Immature natural killer cell (primary cell): ENCODE data around the gene LCOR. TPM values are rescaled to one million over a fixed set of nuclear protein-coding genes. Genes with fewer than 3 reads are reported as not detected.

Experiments
- DNase-seq, 3 donors: peaks; one replicate each; pipeline ENCODE4 v3.0.0; 2022; ENCODE audit warnings: mixed read lengths in 1 of 3
- H3K27ac Mint-ChIP-seq, 6 donors: one replicate each; pipeline ENCODE4 v1.8.0; 2020; ENCODE audit warnings: mixed read lengths in 6 of 6, mild to moderate bottlenecking in 5 of 6, inconsistent platforms in 4 of 6, moderate library complexity in 3 of 6
- H3K27me3 Mint-ChIP-seq, 3 donors: one replicate each; pipeline ENCODE4 v1.8.0; 2020 to 2021; ENCODE audit warnings: low read depth in 3 of 3, mild to moderate bottlenecking in 3 of 3, mixed read lengths in 3 of 3, moderate library complexity in 3 of 3, inconsistent platforms in 1 of 3
- H3K36me3 Mint-ChIP-seq, 3 donors: one replicate each; pipeline ENCODE4 v1.8.0; 2020; ENCODE audit warnings: mixed read lengths in 3 of 3, inconsistent platforms in 2 of 3, mild to moderate bottlenecking in 2 of 3
- H3K4me1 Mint-ChIP-seq, 2 donors: one replicate each; pipeline ENCODE4 v1.8.0; 2020; ENCODE audit warnings: inconsistent platforms in 2 of 2, mild to moderate bottlenecking in 2 of 2, mixed read lengths in 2 of 2, moderate library complexity in 1 of 2
- H3K4me3 Mint-ChIP-seq, 5 donors: one replicate each; pipeline ENCODE4 v1.8.0; 2020; ENCODE audit warnings: mild to moderate bottlenecking in 5 of 5, mixed read lengths in 5 of 5, inconsistent platforms in 3 of 5, moderate library complexity in 3 of 5
- H3K9me3 Mint-ChIP-seq, 6 donors: one replicate each; pipeline ENCODE4 v1.8.0; 2020; ENCODE audit warnings: mild to moderate bottlenecking in 6 of 6, mixed read lengths in 6 of 6, inconsistent platforms in 4 of 6, moderate library complexity in 3 of 6
- polyA plus RNA-seq, 3 donors: library from polyadenylated mRNA; unstranded; fragments of 300-500 nt; fragmentation: Illumina TruSeq; gene quantifications; one replicate each; pipeline ENCODE4 v1.2.3, GENCODE V29; 2021

The LCOR gene
- polyA plus RNA-seq, 3 donors from 2014 or later: 14.1 to 35.1 (median 27.0) TPM

- Mint-ChIP-seq H3K27me3 (peaks cover 0 to 2% (median 2%) of the 10 kb centered on the region in 3 donors), H3K9me3 (no peaks in the 10 kb centered on the region), H3K36me3 (peaks cover 14 to 30% (median 21%) of the 10 kb centered on the region in 3 donors), H3K27ac (no peak overlapping the region), H3K4me3 (no peak overlapping the region), H3K4me1 (peaks cover 2 to 5% of the 10 kb centered on the region in 2 donors)
- no peak for DNase-seq
Observed at GRCh38 chr10:96978621-96979154, 146.6 kb downstream of the LCOR start.

- Mint-ChIP-seq H3K36me3 (peaks cover 14 to 34% (median 21%) of the 10 kb centered on the region in 3 donors), H3K4me1 (peaks cover 13 to 28% of the 10 kb centered on the region in 2 donors), H3K4me3 (no peak overlapping the region), H3K27me3 (peaks cover 0 to 2% (median 2%) of the 10 kb centered on the region in 3 donors), H3K27ac (no peak overlapping the region), H3K9me3 (no peaks in the 10 kb centered on the region)
- no peak for DNase-seq
Observed at GRCh38 chr10:96982149-96982930, 150.2 kb downstream of the LCOR start.

- DNase-seq: peak in 1 of 3 donors; percentile 15
- Mint-ChIP-seq H3K27me3 (peaks cover 0 to 2% (median 2%) of the 10 kb centered on the region in 3 donors), H3K4me1 (peaks cover 13 to 28% of the 10 kb centered on the region in 2 donors), H3K9me3 (no peaks in the 10 kb centered on the region), H3K4me3 (peak overlapping the region; percentile 51 to 71 (median 60)), H3K36me3 (peaks cover 19 to 35% (median 21%) of the 10 kb centered on the region in 3 donors), H3K27ac (peak overlapping the region in 5 of 6 donors; percentile 51 to 74 (median 57))
Observed at GRCh38 chr10:96984541-96985131, 152.5 kb downstream of the LCOR start.

GRCh38 chr10:96986200-96986856 is 154.2 kb downstream of the LCOR start:
- Mint-ChIP-seq H3K27ac (no peak overlapping the region), H3K36me3 (peaks cover 12 to 35% (median 19%) of the 10 kb centered on the region in 3 donors), H3K4me3 (no peak overlapping the region), H3K27me3 (peaks cover 0 to 4% (median 2%) of the 10 kb centered on the region in 3 donors), H3K4me1 (peaks cover 13 to 28% of the 10 kb centered on the region in 2 donors), H3K9me3 (no peaks in the 10 kb centered on the region)
- DNase-seq: no peak

- no peak overlapping the region for H3K27ac Mint-ChIP-seq
- H3K4me3 Mint-ChIP-seq: no peak overlapping the region
- H3K4me1 Mint-ChIP-seq: peaks cover 13 to 28% of the 10 kb centered on the region in 2 donors
- H3K36me3 Mint-ChIP-seq: peaks cover 5 to 26% (median 13%) of the 10 kb centered on the region in 3 donors
- no peaks in the 10 kb centered on the region for H3K9me3 Mint-ChIP-seq
- peaks cover 0 to 7% (median 2%) of the 10 kb centered on the region in 3 donors for H3K27me3 Mint-ChIP-seq
- DNase-seq: no peak
Observed at GRCh38 chr10:96987141-96987841, 155.2 kb downstream of the LCOR start.

- no peak overlapping the region for H3K4me3 Mint-ChIP-seq
- peaks cover 5 to 26% (median 12%) of the 10 kb centered on the region in 3 donors for H3K36me3 Mint-ChIP-seq
- H3K27me3 Mint-ChIP-seq: peaks cover 0 to 7% (median 2%) of the 10 kb centered on the region in 3 donors
- peaks cover 13 to 28% of the 10 kb centered on the region in 2 donors for H3K4me1 Mint-ChIP-seq
- no peak overlapping the region for H3K27ac Mint-ChIP-seq
- H3K9me3 Mint-ChIP-seq: no peaks in the 10 kb centered on the region
- DNase-seq: no peak
Observed at GRCh38 chr10:96987842-96988175, 155.7 kb downstream of the LCOR start.

- H3K4me1 Mint-ChIP-seq: peaks cover 13 to 26% of the 10 kb centered on the region in 2 donors
- no peak overlapping the region for H3K4me3 Mint-ChIP-seq
- H3K27ac Mint-ChIP-seq: no peak overlapping the region
- H3K27me3 Mint-ChIP-seq: peaks cover 0 to 5% (median 1%) of the 10 kb centered on the region in 3 donors
- DNase-seq: no peak
- no peaks in the 10 kb centered on the region for H3K9me3 Mint-ChIP-seq
- H3K36me3 Mint-ChIP-seq: peaks cover 5 to 19% (median 6%) of the 10 kb centered on the region in 3 donors
Observed at GRCh38 chr10:96988426-96988825, 156.3 kb downstream of the LCOR start.

- H3K27me3 Mint-ChIP-seq: peaks cover 0 to 5% (median 0%) of the 10 kb centered on the region in 3 donors
- H3K4me3 Mint-ChIP-seq: no peak overlapping the region
- no peak overlapping the region for H3K27ac Mint-ChIP-seq
- no peaks in the 10 kb centered on the region for H3K4me1 Mint-ChIP-seq
- DNase-seq: no peak
- H3K9me3 Mint-ChIP-seq: no peaks in the 10 kb centered on the region
- peaks cover 5 to 16% (median 5%) of the 10 kb centered on the region in 3 donors for H3K36me3 Mint-ChIP-seq
Observed at GRCh38 chr10:96991313-96991841, 159.3 kb downstream of the LCOR start.

GRCh38 chr10:96992721-96993120 is 160.6 kb downstream of the LCOR start:
- Mint-ChIP-seq H3K4me3 (no peak overlapping the region), H3K27ac (no peak overlapping the region)
- no peak for DNase-seq

GRCh38 chr10:96995851-96996250 is 163.8 kb downstream of the LCOR start:
- H3K4me3 Mint-ChIP-seq: no peak overlapping the region
- H3K4me1 Mint-ChIP-seq: no peaks in the 10 kb centered on the region
- no peaks in the 10 kb centered on the region for H3K9me3 Mint-ChIP-seq
- peak overlapping the region in 1 of 6 donors; percentile 22 for H3K27ac Mint-ChIP-seq
- peaks cover 0 to 9% (median 3%) of the 10 kb centered on the region in 3 donors for H3K36me3 Mint-ChIP-seq
- H3K27me3 Mint-ChIP-seq: peaks cover 0 to 3% (median 2%) of the 10 kb centered on the region in 3 donors
- DNase-seq: no peak

More at GRCh38 chr10:96992721-96993120, 160.6 kb downstream of the LCOR start:
- Mint-ChIP-seq H3K9me3 (no peaks in the 10 kb centered on the region), H3K27me3 (peaks cover 0 to 5% (median under 1%) of the 10 kb centered on the region in 3 donors), H3K36me3 (peaks cover 5 to 12% (median 9%) of the 10 kb centered on the region in 3 donors), H3K4me1 (no peaks in the 10 kb centered on the region)

GRCh38 chr10:96996275-96996965 is 164.3 kb downstream of the LCOR start:
- Mint-ChIP-seq H3K4me3 (no peak overlapping the region), H3K36me3 (peaks cover 0 to 4% (median 0%) of the 10 kb centered on the region in 3 donors), H3K4me1 (no peaks in the 10 kb centered on the region), H3K27me3 (peaks cover 0 to 2% (median 2%) of the 10 kb centered on the region in 3 donors), H3K9me3 (no peaks in the 10 kb centered on the region), H3K27ac (no peak overlapping the region)
- no peak for DNase-seq

GRCh38 chr10:96998329-96998888 is 166.3 kb downstream of the LCOR start:
- Mint-ChIP-seq H3K27ac (no peak overlapping the region), H3K36me3 (peaks cover 0 to 4% (median 0%) of the 10 kb centered on the region in 3 donors), H3K4me3 (no peak overlapping the region), H3K27me3 (peaks cover 0 to 2% (median 0%) of the 10 kb centered on the region in 3 donors), H3K4me1 (no peaks in the 10 kb centered on the region), H3K9me3 (no peaks in the 10 kb centered on the region)
- DNase-seq: no peak
